HG02678 (cell line): ENCODE results near the gene SPAG6.
"Not testable (repeated sequence)": the region's sequence is repeated elsewhere in the genome, so short reads cannot be mapped to it uniquely, and the experiment has no call there.

Source experiments
- ATAC-seq: cut with Tn5 transposase; IDR thresholded peaks from one replicate; pipeline ENCODE4 v1.9.1; 2021; ENCODE audit warnings: mild to moderate bottlenecking, moderate library complexity; ENCODE audit not compliant: unreplicated experiment

The SPAG6 gene

GRCh38 chr10:22345301-22346095 lies at the start of gene SPAG6:
Gene SPAG6 (plus strand): TSS chr10:22345496. CDS start chr10:22345612, 116 bp downstream.
- ATAC-seq = no peak

- no peak for ATAC-seq
Observed at GRCh38 chr10:22301193-22301592, 44.1 kb upstream of the SPAG6 start.

DNA sequence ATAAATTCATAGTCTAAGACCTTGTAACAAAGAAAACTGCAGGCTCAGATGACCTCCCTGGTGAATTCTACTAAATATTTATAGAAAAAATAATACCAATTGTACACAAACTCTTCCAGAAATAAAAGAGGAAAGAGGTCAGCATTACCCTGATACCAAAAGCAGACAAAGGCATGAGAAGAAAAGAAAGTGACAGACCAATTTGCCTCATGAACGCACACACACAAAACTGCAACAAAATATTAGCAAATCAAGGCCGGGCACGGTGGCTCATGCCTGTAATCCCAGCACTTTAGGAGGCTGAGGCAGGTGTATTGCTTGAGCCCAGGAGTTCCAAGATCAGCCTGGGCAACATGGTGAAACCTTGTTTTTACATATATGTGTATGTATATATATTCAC lies 41.8 kb upstream of the SPAG6 start:
- no peak for ATAC-seq

DNA sequence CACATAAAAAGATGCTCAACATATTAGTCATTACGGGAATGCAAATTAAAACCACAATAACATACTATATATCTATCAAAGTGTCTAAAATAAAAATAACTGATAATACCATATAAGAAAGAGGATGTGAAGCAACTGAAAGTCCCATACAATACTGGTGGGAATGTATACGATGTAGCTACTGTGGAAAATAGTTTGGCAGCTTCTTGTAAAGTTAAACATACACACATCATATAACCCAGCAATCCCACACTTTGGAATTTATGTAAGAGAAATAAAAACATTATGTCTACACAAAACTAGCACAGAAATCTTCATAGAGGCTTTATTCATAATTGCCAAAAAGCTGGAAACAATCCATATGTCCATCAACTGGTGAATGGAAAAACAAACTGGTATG lies 39.6 kb upstream of the SPAG6 start:
- ATAC-seq = no peak

DNA sequence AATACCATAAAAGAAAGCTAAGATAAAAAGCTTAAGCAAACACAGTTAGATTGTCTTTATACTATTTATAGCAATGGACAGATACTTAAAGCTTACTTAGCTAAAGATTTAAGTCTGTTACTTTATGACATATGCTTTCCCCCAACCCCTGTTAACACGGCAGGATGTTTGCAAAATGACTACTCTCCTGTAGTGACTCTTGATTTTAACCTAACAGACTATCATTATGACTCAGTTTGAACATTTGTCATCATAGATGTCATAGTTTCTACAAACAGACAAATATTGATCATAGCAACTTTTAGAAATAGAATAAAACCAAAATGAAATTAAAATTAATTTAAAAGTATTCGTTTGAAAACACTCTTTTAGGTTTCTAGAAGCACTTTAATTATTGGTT lies 36.9 kb upstream of the SPAG6 start:
- ATAC-seq = peak; percentile 95

- ATAC-seq = no peak
Observed at GRCh38 chr10:22309180-22310000, 35.9 kb upstream of the SPAG6 start.

DNA sequence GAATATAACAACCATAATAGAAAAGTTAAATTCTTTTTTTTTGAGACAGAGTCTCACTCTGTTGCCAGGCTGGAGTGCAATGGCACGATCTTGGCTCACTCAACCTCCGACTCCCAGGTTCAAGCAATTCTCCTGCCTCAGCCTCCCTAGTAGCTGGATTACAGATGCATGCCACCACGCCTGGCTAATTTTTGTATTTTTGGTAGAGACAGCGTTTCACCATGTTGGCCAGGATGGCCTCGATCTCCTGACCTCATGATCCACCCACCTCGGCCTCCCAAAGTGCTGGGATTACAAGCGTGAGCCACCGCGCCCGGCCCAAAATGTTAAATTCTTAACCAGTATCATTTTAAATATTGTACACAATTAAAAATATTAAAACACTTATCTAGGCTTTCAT lies 35.3 kb upstream of the SPAG6 start:
- not testable (repeated sequence) for ATAC-seq

DNA sequence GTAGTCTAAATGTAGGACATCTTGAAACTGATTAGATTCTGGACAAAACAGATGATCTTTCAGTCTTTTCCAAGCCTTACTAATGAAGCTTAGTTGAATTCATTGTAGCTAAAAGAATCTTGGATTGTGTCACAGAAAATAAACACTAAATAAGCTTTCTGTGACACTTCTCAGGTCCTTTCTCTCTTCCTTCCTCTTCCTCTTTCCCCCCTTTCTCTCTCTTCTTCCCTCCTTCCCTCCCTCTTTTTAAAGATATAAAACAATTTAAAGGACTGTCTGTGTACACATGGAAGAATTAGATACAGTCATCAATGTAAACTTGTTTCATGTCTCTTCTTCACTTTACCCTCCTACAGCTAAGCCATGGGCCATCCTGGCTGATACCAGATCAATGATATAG lies 34.4 kb upstream of the SPAG6 start:
- ATAC-seq = no peak

- no peak for ATAC-seq
Observed at GRCh38 chr10:22314852-22315251, 30.4 kb upstream of the SPAG6 start.

DNA sequence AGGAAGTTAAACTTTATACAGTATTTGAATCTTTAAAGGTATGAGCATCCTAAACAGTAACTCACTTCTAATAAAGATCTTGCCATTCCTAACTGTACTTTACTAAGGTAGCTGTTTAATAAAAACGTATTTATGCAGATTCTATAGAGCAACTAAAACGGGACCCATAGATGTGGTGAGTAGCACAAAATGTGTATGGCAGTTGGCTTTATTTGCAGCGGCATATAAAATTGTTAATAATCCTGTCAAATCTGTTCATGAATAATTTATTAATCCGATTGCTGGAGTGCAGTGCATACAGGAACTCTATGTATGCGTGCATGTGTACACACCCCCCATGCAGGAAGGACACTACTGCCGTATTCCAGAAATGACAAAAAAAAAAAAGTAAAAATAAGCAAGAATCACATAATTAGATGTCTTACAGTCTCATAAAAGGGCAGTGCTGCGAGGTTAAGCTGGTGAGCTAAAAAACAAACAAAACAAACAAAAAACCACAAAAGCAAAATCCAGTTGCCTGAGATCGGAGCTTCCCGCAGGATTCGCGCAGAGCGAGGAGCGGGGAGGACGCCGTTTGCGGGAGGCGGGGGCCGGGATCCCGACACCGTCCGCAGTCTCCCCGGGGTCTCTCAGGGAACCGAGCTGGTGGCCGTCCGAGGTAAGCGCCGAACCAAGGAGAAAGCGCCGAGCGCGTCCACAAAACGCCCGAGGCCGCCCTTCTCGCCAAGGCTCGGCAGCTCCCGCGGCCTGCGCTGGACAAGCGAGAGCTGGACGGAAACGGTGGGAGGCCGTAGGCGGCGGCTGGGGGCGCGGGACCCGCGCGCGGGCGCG lies 29.6 kb upstream of the SPAG6 start:
- peak; percentile 31 for ATAC-seq

DNA sequence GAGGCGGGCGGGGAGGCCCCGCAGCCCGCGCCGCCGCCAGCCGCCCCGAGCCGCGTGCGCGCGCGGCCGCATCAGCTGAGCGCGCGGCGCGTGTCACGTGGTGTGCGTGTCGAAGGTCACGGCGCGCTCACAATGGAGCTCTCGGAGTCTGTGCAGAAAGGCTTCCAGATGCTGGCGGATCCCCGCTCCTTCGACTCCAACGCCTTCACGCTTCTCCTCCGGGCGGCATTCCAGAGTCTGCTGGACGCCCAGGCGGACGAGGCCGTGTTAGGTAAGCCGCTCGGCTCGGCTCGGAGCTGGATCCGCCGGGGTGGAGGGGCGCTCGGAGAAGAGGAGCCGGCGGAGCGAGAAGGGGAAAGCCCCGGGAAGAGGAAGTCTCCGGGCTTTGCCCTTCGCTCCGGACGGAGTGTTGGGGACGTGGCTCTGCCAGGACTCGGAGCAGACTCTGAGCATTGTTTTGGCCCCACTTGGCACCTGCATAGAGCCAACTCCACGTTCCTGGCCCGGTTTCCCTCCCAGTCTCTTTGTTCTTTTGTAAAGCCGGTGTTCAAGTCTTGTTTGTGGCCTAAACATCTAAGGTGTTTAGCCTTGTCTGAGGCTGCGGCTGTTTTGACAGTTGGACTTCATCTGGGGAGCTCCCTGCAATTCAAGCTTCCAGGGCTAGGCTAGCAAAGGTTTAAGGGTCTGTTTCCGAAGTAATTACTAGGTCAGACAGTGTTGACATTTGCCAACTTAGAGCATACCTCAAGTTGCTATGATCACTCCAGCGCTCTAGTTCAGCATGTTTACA lies 28.8 kb upstream of the SPAG6 start, which contains the start of gene COMMD3:
Gene COMMD3 (plus strand): TSS at position 103 of the 790 bp plus-strand sequence. CDS start 30 bp downstream, at position 133.
- peak; percentile 64 for ATAC-seq

DNA sequence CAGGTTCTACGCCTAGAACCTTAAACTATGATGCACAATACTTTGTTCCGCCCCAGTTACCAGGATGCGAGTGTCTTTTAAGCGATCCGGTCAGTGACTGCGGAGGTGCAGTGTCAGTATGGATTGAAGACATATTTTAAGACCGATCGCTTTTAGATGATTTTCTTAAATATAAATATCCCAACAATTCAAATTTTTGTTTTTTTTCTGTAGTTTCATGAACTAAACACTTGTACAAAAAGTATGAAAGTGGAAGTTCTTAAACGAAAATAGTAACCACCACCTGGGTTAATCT lies 28.3 kb upstream of the SPAG6 start:
- peak; percentile 19 for ATAC-seq

GRCh38 chr10:22317771-22318565 lies 27.3 kb upstream of the SPAG6 start:
- no peak for ATAC-seq

DNA sequence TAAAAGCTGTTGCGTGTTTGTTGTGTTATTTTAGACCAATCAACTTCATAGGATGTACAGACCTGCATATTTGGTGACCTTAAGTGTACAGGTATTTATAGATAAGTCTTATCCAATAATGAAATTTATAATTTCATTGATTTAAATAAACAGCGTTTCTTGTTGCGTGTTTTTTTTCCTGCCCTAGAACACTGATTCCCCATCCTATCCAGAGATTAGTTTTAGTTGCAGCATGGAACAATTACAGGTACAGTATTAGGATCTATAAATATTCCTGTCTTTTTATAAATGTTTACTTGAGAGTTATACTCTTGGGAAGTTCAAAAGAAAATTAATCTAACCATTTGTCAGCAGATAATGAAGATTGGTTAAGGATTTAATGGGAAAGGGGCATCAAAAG lies 26.5 kb upstream of the SPAG6 start:
- ATAC-seq = no peak

- no peak for ATAC-seq
Observed at GRCh38 chr10:22319547-22319979, 25.7 kb upstream of the SPAG6 start.

DNA sequence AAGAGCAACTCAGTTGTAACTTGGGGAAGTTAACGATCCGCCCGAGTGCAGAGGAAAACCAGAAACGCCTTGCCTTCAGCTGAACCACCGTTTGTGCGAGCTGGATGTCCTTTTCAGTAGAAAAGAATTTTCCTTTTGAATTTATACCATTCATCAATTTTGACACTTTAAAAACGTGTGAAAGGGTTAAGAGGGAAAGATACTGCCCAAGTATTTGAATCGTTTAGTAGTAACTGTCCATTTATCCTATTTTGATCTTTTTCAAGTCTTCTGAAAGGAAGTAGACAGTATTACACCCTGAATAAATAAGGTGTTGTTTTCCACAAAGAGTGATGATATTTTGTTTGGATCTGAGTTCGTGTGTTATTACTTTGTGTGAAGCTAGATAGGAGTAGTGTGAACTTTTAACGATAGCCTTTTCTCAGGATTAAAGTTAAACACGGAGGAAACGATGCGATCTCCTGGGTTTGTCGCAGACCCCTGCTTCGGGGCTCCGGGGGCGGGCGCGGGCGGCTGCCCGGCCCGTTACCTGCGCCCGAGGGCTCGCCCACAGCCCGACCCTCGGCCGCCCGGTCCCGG lies 25.2 kb upstream of the SPAG6 start:
- ATAC-seq = no peak

DNA sequence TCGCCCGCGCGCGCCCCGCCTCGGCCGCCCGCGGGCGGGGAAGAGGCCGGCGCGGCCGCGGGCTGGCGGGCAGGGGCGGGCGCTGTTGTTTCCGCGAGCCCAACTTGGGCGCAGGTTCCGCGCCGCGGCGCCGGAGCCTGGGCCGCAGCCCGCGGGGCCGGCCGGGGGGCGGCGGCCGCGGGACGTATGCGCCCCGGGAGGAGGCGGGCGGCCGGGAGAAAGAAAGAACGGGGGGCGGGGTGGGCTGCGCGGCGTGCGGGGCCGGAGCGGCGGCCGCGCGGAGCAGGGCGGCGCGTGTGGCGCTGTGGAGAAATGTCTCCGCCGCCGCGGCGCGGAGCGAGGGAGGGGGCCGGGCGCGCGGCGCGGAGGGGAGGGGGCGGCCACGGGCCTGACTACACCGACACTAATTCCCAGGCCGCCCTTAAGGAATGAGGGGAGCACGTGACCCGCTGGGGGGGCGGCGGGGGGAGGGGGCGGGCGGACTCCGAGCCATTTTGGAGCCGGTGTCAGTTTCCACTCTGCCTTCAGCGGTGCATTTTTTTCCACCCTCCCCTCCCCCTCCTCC lies 24.6 kb upstream of the SPAG6 start, which contains the start of gene BMI1:
Gene BMI1 (plus strand): TSS at position 509 of the 565 bp plus-strand sequence. CDS start 5,351 bp downstream, outside the sequence.
- ATAC-seq = peak; percentile 25

GRCh38 chr10:22321156-22321923 lies 24.0 kb upstream of the SPAG6 start:
- peak; percentile 23 for ATAC-seq
